GM12878 (cell line): ENCODE results near the gene CDH4. TPM values are rescaled to one million over a fixed set of nuclear protein-coding genes. Genes with fewer than 3 reads are reported as not detected.

Experiments used
- ATAC-seq: fragments of 200-7000 bp; cut with Tn5 transposase; 3 replicates; pipeline ENCODE4 v1.9.1; 2020; ENCODE audit warnings: mild to moderate bottlenecking, moderate library complexity
- BruUV-seq: library from RNA; stranded (reverse); fragments of 400-500 nt; replicated peaks from 2 replicates; lab custom pipeline; 2021; lab: Mats Ljungman, UMichigan
- CTCF ChIA-PET: fragments of 300-600 bp; sonication (Branson Sonifier 250); formaldehyde crosslinking; extraction: SDS; loops from one replicate; lab custom pipeline; 2021; ENCODE audit warnings: inconsistent platforms; lab: Yijun Ruan, JAX
- POLR2A ChIA-PET: fragments of 350-600 bp; formaldehyde crosslinking; extraction: SDS; loops from one replicate; lab custom pipeline; 2021; ENCODE audit warnings: inconsistent platforms; lab: Charles Lee
- RAD21 ChIA-PET: fragments of 300-600 bp; sonication (Branson Sonifier 250); formaldehyde crosslinking; loops from one replicate; lab custom pipeline; 2023; ENCODE audit warnings: antibody characterized with exemption; ENCODE audit not compliant: unreplicated experiment; lab: Charles Lee
- SMC1A ChIA-PET: fragments of 300-600 bp; sonication (Branson Sonifier 250); formaldehyde crosslinking; loops from one replicate; lab custom pipeline; 2023; ENCODE audit not compliant: unreplicated experiment, uncharacterized antibody; lab: Charles Lee
- DNase-seq: peaks from one replicate; pipeline ENCODE4 v3.0.0-alpha.2; 2011; ENCODE audit warnings: low read depth, low spot score
- FAIRE-seq: peaks from 3 replicates; lab custom pipeline; 2011; peaks lifted over from hg19 to GRCh38; lab: Jason Lieb, UNC
- H2AFZ ChIP-seq: 2 replicates; pipeline ENCODE4 v1.6.0; 2011; ENCODE audit warnings: low read depth, low read length, control low read depth; ENCODE audit not compliant: control insufficient read depth
- H3K27ac ChIP-seq: 2 replicates; pipeline ENCODE4 v1.5.1; 2011; ENCODE audit warnings: control low read depth; ENCODE audit not compliant: control insufficient read depth, insufficient read depth
- H3K27me3 ChIP-seq, 2 experiments: replicated peaks in 1 of 2; 2 replicates each; pipeline versions ENCODE4 v1.6.0 to v1.6.1; 2011; ENCODE audit warnings: low read length in 1 of 2; ENCODE audit not compliant: control insufficient read depth in 2 of 2, insufficient read depth in 2 of 2
- H3K36me3 ChIP-seq, 2 experiments: 2 replicates each; pipeline ENCODE4 v1.5.1; 2011; ENCODE audit warnings: low read length in 1 of 2; ENCODE audit not compliant: control insufficient read depth in 2 of 2, insufficient read depth in 2 of 2
- H3K4me1 ChIP-seq: 2 replicates; pipeline ENCODE4 v1.6.1; 2011; ENCODE audit warnings: mild to moderate bottlenecking, low read length, moderate library complexity, mixed read lengths; ENCODE audit not compliant: control insufficient read depth, insufficient read depth
- H3K4me2 ChIP-seq: 2 replicates; pipeline ENCODE4 v1.6.0; 2011; ENCODE audit warnings: control low read depth; ENCODE audit not compliant: control insufficient read depth, insufficient read depth
- H3K4me3 ChIP-seq: fragments of 200-600 bp; sonication (generic); 2 replicates; pipeline ENCODE4 v1.5.1; 2016
- H3K79me2 ChIP-seq: 2 replicates; pipeline ENCODE4 v1.6.0; 2011; ENCODE audit warnings: low read length; ENCODE audit not compliant: control insufficient read depth, insufficient read depth
- H3K9ac ChIP-seq: 2 replicates; pipeline ENCODE4 v1.8.0; 2011; ENCODE audit warnings: low read length, control low read depth, mixed read lengths; ENCODE audit not compliant: control insufficient read depth, insufficient read depth
- H3K9me3 ChIP-seq: replicated peaks from 3 replicates; pipeline ENCODE4 v1.5.1; 2011; ENCODE audit warnings: mild to moderate bottlenecking, low read length; ENCODE audit not compliant: control insufficient read depth, insufficient read depth
- H4K20me1 ChIP-seq: 2 replicates; pipeline ENCODE4 v1.6.0; 2011; ENCODE audit not compliant: control insufficient read depth, insufficient read depth
- BACH1 ChIP-seq: fragments of 450-650 bp; IDR thresholded peaks from 2 replicates; pipeline ENCODE4 v1.6.1; 2017; ENCODE audit warnings: mild to moderate bottlenecking, borderline replicate concordance
- BCL11A ChIP-seq: IDR thresholded peaks from 2 replicates; pipeline ENCODE4 v1.6.1; 2011; ENCODE audit warnings: low read depth, low read length
- BHLHE40 ChIP-seq, 2 experiments: fragments of 450-650 bp in 1 of 2; IDR thresholded peaks; 2 replicates each; pipeline ENCODE4 v1.6.1; 2011 to 2017; ENCODE audit warnings: low read depth in 2 of 2, borderline replicate concordance in 1 of 2, improper control_type of control experiment in 1 of 2, low read length in 1 of 2, mild to moderate bottlenecking in 1 of 2
- EED ChIP-seq: sonication (generic); IDR thresholded peaks from 2 replicates; pipeline ENCODE4 v1.6.1; 2016; ENCODE audit warnings: antibody characterized with exemption, low read depth
- HDGF ChIP-seq: fragments of 450-650 bp; IDR thresholded peaks from 2 replicates; pipeline ENCODE4 v1.6.1; 2016; ENCODE audit warnings: antibody characterized with exemption
- LARP7 ChIP-seq: fragments of 450-650 bp; IDR thresholded peaks from 2 replicates; pipeline ENCODE4 v1.6.1; 2017; ENCODE audit warnings: mild to moderate bottlenecking
- MTA3 ChIP-seq: IDR thresholded peaks from 2 replicates; pipeline ENCODE4 v1.6.1; 2012; ENCODE audit warnings: low read length, inconsistent platforms, borderline replicate concordance
- NFXL1 ChIP-seq: fragments of 450-650 bp; IDR thresholded peaks from 2 replicates; pipeline ENCODE4 v1.6.1; 2017; ENCODE audit warnings: antibody characterized with exemption, mild to moderate bottlenecking, borderline replicate concordance
- POU2F2 ChIP-seq: IDR thresholded peaks from 3 replicates; pipeline ENCODE4 v1.6.1; 2011; ENCODE audit warnings: low read depth, mild to moderate bottlenecking, low read length, borderline replicate concordance
- RCOR1 ChIP-seq: conservative IDR thresholded peaks from 2 replicates; pipeline ENCODE4 v1.6.1; 2012; ENCODE audit warnings: low read depth, low read length, improper control_type of control experiment
- TAF1 ChIP-seq: IDR thresholded peaks from 2 replicates; pipeline ENCODE4 v1.6.1; 2011; ENCODE audit warnings: mild to moderate bottlenecking, low read depth, low read length, borderline replicate concordance
- TCF3 ChIP-seq: IDR thresholded peaks from 2 replicates; pipeline ENCODE4 v1.6.1; 2012; ENCODE audit warnings: low read depth, mild to moderate bottlenecking, low read length, borderline replicate concordance; ENCODE audit not compliant: insufficient read depth
- ZSCAN29 ChIP-seq: fragments of 450-650 bp; IDR thresholded peaks from 2 replicates; pipeline ENCODE4 v1.6.1; 2017; ENCODE audit warnings: mild to moderate bottlenecking, moderate library complexity
- ZZZ3 ChIP-seq: IDR thresholded peaks from 2 replicates; pipeline ENCODE4 v1.6.1; 2011; ENCODE audit warnings: low read depth; ENCODE audit not compliant: control insufficient read depth, insufficient read length
- WGBS: methylation state at CpG from one replicate; pipeline ENCODE4 v1.1.6; 2016; ENCODE audit warnings: low lambda C conversion rate; ENCODE audit not compliant: insufficient replicate concordance, insufficient coverage; ENCODE audit errors: missing lambda C conversion rate; 5-methylcytosine and 5-hydroxymethylcytosine counted together
- in situ Hi-C: fragments of 300-500 bp; cut with MboI; formaldehyde crosslinking; loops from 9 replicates; pipeline ENCODE4 v1.14.3; 2018; ENCODE audit warnings: mixed read lengths
- intact Hi-C: fragments of 100-400 bp; cut with micrococcal nuclease; formaldehyde crosslinking; loops from one replicate; pipeline ENCODE4 v1.14.2; 2022; ENCODE audit not compliant: unreplicated experiment
- polyA plus RNA-seq, 11 experiments: library from polyadenylated mRNA; depleted of rRNA in 4 of 11; unstranded in 6 of 11; stranded (reverse) in 5 of 11; fragments of >200 nt; fragmentation: Nextera tagmentation in 4 of 11; fragmentation: Illumina TruSeq in 1 of 11; extraction: Ambion mirVana in 4 of 11; extraction: Trizol in 1 of 11; gene quantifications; 1 replicate in 1 of 11; 2 replicates in 10 of 11; pipeline versions ENCODE4 v1.2.1 to v1.2.3, GENCODE V29; 2011 to 2016; ENCODE audit warnings: inconsistent platforms in 2 of 11, missing spikeins in 2 of 11, low read depth in 1 of 11
- total RNA-seq, 4 experiments: library from RNA; depleted of rRNA in 3 of 4; stranded (reverse); fragments of >200 nt in 3 of 4; fragmentation: Illumina TruSeq in 1 of 4; extraction: Trizol in 1 of 4; gene quantifications; 2 replicates each; pipeline versions ENCODE4 v1.2.1 to v1.2.3, GENCODE V29; 2013 to 2021
- TF ChIP-seq, protein P1 (sequence below): fragments of 450-650 bp; formaldehyde crosslinking; IDR thresholded peaks from 2 replicates; pipeline ENCODE4 v1.4.0; 2022; ENCODE audit warnings: mild to moderate bottlenecking, moderate library complexity
- TF ChIP-seq, protein P2 (sequence below): fragments of 450-650 bp; IDR thresholded peaks from 2 replicates; pipeline ENCODE4 v1.6.1; 2017; ENCODE audit warnings: low read depth, mild to moderate bottlenecking, moderate library complexity
- TF ChIP-seq, protein P3 (sequence below): IDR thresholded peaks from 2 replicates; pipeline ENCODE4 v1.6.1; 2012; ENCODE audit warnings: low read depth, low read length, improper control_type of control experiment
- TF ChIP-seq, protein P4 (sequence below): fragments of 450-650 bp; IDR thresholded peaks from 2 replicates; pipeline ENCODE4 v1.6.1; 2017; ENCODE audit warnings: mild to moderate bottlenecking, low read depth, inconsistent platforms; ENCODE audit not compliant: poor library complexity, severe bottlenecking

The CDH4 gene
- total and polyA plus RNA-seq, 10 of the 15 experiments (the other 5 are each of a cell fraction or from before 2014, with no cell fraction given), result not detected

DNA sequence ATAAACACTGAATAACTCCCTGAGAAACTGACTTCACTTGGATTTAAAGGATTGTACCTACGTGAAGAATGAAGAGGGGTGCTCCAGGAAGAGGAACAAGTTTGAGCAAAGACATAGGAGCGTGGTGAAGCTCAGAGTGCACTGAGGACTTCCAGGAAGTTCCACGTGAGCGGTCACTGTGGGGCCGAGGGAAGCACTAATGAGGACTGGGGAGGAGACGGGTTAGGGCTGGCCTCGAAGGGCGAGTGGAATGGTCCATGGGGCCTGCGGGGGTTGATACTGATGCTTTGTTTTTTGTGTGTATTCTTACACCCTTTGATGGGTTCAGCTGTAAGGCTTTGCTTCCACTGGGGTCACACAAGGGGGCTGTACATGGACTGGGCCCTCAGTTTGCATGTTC lies 91.9 kb downstream of the CDH4 start:
- RAD21 ChIA-PET, result no interaction called here
- ATAC-seq, result no peak
- H3K4me3 ChIP-seq, result no peak overlapping the region
- no peaks in the 10 kb centered on the region for H3K79me2 ChIP-seq
- no TSS peak for BruUV-seq
- DNase-seq, result no peak
- CTCF ChIA-PET, result no interaction called here
- POLR2A ChIA-PET, result no interaction called here
- intact Hi-C loops (no loop called here), in situ Hi-C loops (loop anchor here (25.0 kb wide), 1 partner anchor 1557 kb away; no protein-coding TSS in a partner anchor)
- H3K27me3 ChIP-seq, result no peaks in the 10 kb centered on the region
- no peak overlapping the region for H2AFZ ChIP-seq
- H3K9me3 ChIP-seq, result no peaks in the 10 kb centered on the region; the same call in 2 of the 3 replicates
- H3K4me1 ChIP-seq, result no peaks in the 10 kb centered on the region
- WGBS, result 12% methylated on average over 9 of the region's 9 CpGs
- no peak overlapping the region for H3K27ac ChIP-seq
- no peak for FAIRE-seq
- no peak overlapping the region for H3K9ac ChIP-seq
- SMC1A ChIA-PET, result no interaction called here
- H3K36me3 ChIP-seq, result no peaks in the 10 kb centered on the region
- no peak overlapping the region for H3K4me2 ChIP-seq
- H4K20me1 ChIP-seq, result no peaks in the 10 kb centered on the region
- TF ChIP-seq HDGF (no peak), MTA3 (no peak), EED (no peak), TAF1 (no peak), BCL11A (no peak), BHLHE40 (IDR thresholded peaks at IDR 0.05; ENCODE audit: borderline replicate concordance in 1 of 2, low read depth in 2 of 2, low read length in 1 of 2) (no peak), LARP7 (no peak), TCF3 (no peak), NFXL1 (no peak), RCOR1 (no peak), BACH1 (no peak), POU2F2 (no peak), ZZZ3 (no peak), ZSCAN29 (no peak)
- TF ChIP-seq, protein P1, sequence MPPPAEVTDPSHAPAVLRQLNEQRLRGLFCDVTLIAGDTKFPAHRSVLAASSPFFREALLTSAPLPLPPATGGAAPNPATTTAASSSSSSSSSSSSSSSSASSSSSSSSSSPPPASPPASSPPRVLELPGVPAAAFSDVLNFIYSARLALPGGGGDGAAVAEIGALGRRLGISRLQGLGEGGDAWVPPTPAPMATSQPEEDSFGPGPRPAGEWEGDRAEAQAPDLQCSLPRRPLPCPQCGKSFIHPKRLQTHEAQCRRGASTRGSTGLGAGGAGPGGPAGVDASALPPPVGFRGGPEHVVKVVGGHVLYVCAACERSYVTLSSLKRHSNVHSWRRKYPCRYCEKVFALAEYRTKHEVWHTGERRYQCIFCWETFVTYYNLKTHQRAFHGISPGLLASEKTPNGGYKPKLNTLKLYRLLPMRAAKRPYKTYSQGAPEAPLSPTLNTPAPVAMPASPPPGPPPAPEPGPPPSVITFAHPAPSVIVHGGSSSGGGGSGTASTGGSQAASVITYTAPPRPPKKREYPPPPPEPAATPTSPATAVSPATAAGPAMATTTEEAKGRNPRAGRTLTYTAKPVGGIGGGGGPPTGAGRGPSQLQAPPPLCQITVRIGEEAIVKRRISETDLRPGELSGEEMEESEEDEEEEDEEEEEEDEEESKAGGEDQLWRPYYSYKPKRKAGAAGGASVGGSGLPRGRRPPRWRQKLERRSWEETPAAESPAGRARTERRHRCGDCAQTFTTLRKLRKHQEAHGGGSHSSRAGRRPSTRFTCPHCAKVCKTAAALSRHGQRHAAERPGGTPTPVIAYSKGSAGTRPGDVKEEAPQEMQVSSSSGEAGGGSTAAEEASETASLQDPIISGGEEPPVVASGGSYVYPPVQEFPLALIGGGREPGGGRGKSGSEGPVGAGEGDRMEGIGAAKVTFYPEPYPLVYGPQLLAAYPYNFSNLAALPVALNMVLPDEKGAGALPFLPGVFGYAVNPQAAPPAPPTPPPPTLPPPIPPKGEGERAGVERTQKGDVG (CRISPR knock-in tag), result no peak
- TF ChIP-seq, protein P2, sequence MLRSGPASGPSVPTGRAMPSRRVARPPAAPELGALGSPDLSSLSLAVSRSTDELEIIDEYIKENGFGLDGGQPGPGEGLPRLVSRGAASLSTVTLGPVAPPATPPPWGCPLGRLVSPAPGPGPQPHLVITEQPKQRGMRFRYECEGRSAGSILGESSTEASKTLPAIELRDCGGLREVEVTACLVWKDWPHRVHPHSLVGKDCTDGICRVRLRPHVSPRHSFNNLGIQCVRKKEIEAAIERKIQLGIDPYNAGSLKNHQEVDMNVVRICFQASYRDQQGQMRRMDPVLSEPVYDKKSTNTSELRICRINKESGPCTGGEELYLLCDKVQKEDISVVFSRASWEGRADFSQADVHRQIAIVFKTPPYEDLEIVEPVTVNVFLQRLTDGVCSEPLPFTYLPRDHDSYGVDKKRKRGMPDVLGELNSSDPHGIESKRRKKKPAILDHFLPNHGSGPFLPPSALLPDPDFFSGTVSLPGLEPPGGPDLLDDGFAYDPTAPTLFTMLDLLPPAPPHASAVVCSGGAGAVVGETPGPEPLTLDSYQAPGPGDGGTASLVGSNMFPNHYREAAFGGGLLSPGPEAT, result no peak
- TF ChIP-seq, protein P3, sequence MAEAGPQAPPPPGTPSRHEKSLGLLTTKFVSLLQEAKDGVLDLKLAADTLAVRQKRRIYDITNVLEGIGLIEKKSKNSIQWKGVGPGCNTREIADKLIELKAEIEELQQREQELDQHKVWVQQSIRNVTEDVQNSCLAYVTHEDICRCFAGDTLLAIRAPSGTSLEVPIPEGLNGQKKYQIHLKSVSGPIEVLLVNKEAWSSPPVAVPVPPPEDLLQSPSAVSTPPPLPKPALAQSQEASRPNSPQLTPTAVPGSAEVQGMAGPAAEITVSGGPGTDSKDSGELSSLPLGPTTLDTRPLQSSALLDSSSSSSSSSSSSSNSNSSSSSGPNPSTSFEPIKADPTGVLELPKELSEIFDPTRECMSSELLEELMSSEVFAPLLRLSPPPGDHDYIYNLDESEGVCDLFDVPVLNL, result no peak
- TF ChIP-seq, protein P4, sequence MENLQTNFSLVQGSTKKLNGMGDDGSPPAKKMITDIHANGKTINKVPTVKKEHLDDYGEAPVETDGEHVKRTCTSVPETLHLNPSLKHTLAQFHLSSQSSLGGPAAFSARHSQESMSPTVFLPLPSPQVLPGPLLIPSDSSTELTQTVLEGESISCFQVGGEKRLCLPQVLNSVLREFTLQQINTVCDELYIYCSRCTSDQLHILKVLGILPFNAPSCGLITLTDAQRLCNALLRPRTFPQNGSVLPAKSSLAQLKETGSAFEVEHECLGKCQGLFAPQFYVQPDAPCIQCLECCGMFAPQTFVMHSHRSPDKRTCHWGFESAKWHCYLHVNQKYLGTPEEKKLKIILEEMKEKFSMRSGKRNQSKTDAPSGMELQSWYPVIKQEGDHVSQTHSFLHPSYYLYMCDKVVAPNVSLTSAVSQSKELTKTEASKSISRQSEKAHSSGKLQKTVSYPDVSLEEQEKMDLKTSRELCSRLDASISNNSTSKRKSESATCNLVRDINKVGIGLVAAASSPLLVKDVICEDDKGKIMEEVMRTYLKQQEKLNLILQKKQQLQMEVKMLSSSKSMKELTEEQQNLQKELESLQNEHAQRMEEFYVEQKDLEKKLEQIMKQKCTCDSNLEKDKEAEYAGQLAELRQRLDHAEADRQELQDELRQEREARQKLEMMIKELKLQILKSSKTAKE, result no peak
